PFSK-1 (cell line): ENCODE data around the gene ALPK3.

Experiments
- POLR2AphosphoS5 ChIP-seq: IDR thresholded peaks from 2 replicates; pipeline ENCODE4 v1.6.1; 2012; ENCODE audit warnings: low read depth, mild to moderate bottlenecking, control low read depth, low read length, moderate library complexity
- SIN3A ChIP-seq: IDR thresholded peaks from 2 replicates; pipeline ENCODE4 v1.6.1; 2012; ENCODE audit warnings: mild to moderate bottlenecking, low read length, moderate library complexity, borderline replicate concordance; ENCODE audit not compliant: insufficient read depth

DNA sequence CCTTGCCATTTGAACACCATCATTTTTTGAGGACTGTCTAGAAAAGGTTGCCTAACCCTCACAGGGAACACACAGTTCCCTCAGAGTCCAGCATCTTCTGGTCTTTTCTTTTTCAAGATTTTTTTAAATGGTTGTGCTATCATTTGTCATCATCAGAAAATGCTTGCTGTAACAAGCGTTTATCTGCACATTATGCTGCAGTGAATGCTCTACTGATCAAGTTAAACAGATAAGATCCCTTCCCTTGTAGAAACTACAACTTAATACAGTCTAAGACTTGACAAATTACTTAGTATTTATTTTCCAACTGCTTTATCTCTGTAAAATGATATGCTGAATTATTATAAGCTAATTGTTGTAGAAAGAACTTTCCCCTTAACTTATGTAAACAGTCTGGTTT, 11.9 kb upstream of the ALPK3 start:
- TF ChIP-seq POLR2AphosphoS5 (no peak), SIN3A (no peak)
